KMS-11 (cell line): ENCODE data around the gene HSPBAP1.

Source experiments
- H2AFZ ChIP-seq: fragments of 200-600 bp; sonication (generic); 2 replicates; pipeline ENCODE4 v1.6.1; 2016; ENCODE audit warnings: antibody characterized with exemption, mixed run types, low read depth
- H3K27ac ChIP-seq: fragments of 200-600 bp; sonication (generic); 2 replicates; pipeline ENCODE4 v1.6.1; 2016; ENCODE audit warnings: mild to moderate bottlenecking, mixed run types
- H3K27me3 ChIP-seq: fragments of 200-600 bp; sonication (generic); 2 replicates; pipeline ENCODE4 v1.6.1; 2017; ENCODE audit warnings: mild to moderate bottlenecking, low read depth, mixed run types, moderate library complexity; ENCODE audit not compliant: insufficient read depth
- H3K36me3 ChIP-seq: fragments of 200-600 bp; sonication (generic); 2 replicates; pipeline ENCODE4 v1.6.1; 2017; ENCODE audit warnings: mild to moderate bottlenecking, mixed run types; ENCODE audit not compliant: insufficient read depth
- H3K4me1 ChIP-seq: fragments of 200-600 bp; sonication (generic); 2 replicates; pipeline ENCODE4 v1.6.1; 2016; ENCODE audit warnings: mild to moderate bottlenecking, low read depth, mixed run types; ENCODE audit not compliant: poor library complexity, severe bottlenecking
- H3K4me2 ChIP-seq: fragments of 200-600 bp; sonication (generic); 2 replicates; pipeline ENCODE4 v1.7.0; 2016; ENCODE audit warnings: mild to moderate bottlenecking, mixed run types
- H3K4me3 ChIP-seq: fragments of 200-600 bp; sonication (generic); IDR thresholded peaks from 2 replicates; pipeline ENCODE4 v1.6.1; 2017; ENCODE audit warnings: low read depth, low read length, mixed read lengths; ENCODE audit not compliant: insufficient read depth
- H3K79me2 ChIP-seq: fragments of 200-600 bp; sonication (generic); 2 replicates; pipeline ENCODE4 v1.6.1; 2016; ENCODE audit warnings: low read depth, mixed run types; ENCODE audit not compliant: insufficient read depth
- H3K9ac ChIP-seq: fragments of 200-600 bp; sonication (generic); 2 replicates; pipeline ENCODE4 v1.6.1; 2016; ENCODE audit warnings: mild to moderate bottlenecking, mixed run types
- H4K20me1 ChIP-seq: fragments of 200-600 bp; sonication (generic); 2 replicates; pipeline ENCODE4 v1.6.1; 2016; ENCODE audit warnings: mild to moderate bottlenecking, mixed run types; ENCODE audit not compliant: insufficient read depth
- TF ChIP-seq, protein P1 (sequence below): fragments of 200-600 bp; sonication (generic); conservative IDR thresholded peaks from 2 replicates; pipeline ENCODE4 v1.6.1; 2017; ENCODE audit warnings: low read depth, mild to moderate bottlenecking, antibody characterized with exemption, low read length, moderate library complexity, mixed read lengths

Gene HSPBAP1

DNA sequence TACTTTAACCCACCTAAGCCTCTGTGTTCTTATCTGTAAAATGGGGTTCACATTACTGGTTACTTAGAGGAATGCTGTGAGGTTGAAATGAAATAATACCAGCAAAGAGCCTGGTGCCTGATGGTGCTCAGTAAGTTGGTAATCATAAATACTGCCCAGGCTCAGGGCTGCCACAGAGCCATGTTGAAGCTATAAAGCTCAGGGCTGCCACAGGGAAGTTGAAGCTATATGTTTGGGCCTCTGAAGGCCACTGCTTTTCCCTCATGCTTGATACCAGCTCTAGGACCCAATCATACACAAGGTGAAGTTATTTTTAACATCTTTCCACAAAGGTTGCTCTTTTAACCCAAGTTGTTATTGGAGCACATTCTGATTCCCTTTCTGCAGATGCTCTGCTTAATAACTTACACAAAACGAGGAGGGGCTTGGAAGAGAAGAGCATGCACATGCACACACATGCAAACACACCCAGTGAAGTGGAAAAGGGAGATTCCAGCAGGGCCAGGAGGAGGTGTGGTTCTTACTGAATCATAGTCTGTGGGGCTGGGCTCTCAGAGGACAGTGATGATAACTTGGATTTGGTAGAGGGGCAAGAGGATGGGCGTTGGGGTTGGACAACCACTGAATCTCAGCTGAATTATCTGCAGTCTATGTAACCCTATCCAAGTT lies 95.5 kb downstream of the HSPBAP1 start:
- Histone ChIP-seq H3K27ac (no peak overlapping the region), H3K79me2 (no peaks in the 10 kb centered on the region), H2AFZ (no peak overlapping the region), H3K27me3 (no peaks in the 10 kb centered on the region), H3K4me3 (no peak overlapping the region), H3K4me2 (no peak overlapping the region), H4K20me1 (no peaks in the 10 kb centered on the region), H3K9ac (no peak overlapping the region), H3K36me3 (no peaks in the 10 kb centered on the region; the same call in 1 of the 2 replicates), H3K4me1 (no peaks in the 10 kb centered on the region)
- TF ChIP-seq, protein P1, sequence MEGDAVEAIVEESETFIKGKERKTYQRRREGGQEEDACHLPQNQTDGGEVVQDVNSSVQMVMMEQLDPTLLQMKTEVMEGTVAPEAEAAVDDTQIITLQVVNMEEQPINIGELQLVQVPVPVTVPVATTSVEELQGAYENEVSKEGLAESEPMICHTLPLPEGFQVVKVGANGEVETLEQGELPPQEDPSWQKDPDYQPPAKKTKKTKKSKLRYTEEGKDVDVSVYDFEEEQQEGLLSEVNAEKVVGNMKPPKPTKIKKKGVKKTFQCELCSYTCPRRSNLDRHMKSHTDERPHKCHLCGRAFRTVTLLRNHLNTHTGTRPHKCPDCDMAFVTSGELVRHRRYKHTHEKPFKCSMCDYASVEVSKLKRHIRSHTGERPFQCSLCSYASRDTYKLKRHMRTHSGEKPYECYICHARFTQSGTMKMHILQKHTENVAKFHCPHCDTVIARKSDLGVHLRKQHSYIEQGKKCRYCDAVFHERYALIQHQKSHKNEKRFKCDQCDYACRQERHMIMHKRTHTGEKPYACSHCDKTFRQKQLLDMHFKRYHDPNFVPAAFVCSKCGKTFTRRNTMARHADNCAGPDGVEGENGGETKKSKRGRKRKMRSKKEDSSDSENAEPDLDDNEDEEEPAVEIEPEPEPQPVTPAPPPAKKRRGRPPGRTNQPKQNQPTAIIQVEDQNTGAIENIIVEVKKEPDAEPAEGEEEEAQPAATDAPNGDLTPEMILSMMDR = no peak

DNA sequence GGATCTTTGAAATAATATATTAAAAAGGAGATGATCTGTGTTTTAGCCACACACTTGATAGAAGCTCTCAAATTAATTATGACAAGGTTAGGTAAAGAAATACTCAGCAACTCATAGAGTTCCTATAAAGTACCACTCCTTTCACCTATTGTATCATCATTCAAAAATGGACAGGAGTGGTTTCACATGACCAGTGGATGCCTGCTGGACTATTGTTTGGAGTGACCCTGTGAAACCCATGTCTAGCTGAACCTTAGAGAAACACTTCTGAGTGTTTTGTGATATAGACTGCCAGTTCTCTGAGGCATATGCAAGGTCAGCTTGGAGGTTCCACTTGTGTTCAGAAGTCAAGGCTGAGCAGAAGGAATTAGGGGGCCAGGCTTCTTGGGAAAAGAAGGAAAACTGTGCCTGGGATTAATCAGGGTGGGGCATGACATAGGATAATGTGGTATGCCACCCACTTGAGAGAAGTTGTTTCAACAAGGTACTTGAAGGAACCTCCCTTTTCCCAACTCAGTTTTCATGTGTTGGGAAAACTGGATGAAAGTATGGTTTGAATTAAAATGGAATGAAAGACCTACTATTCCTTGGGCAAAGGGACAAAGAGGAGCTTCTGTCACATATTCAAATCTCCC lies 97.6 kb downstream of the HSPBAP1 start:
- Histone ChIP-seq H3K27ac (no peak overlapping the region), H3K36me3 (no peaks in the 10 kb centered on the region; the same call in 1 of the 2 replicates), H3K4me1 (no peaks in the 10 kb centered on the region), H3K79me2 (no peaks in the 10 kb centered on the region), H3K4me3 (no peak overlapping the region), H3K4me2 (no peak overlapping the region), H3K27me3 (no peaks in the 10 kb centered on the region), H2AFZ (no peak overlapping the region), H4K20me1 (no peaks in the 10 kb centered on the region), H3K9ac (no peak overlapping the region)
- TF ChIP-seq, protein P1 = no peak

DNA sequence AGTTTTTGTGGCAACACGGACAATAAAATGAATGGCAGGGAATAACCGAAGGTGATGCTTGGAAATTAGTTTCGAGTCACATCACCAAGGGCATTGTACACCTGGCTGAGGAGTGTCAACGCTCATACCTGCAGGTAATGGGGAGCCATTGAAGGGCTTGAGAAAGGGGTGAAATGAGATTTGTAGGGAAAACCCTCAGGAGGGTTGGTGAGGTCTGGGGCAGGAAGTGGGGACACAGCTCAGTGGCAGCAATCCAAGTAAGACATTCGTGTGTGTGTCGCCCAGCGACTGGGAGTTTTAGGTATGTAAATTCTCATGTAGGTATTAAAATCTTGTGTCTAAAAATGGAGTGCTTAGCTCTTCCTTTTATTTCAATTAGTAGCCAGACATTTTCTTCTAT lies 98.7 kb downstream of the HSPBAP1 start:
- Histone ChIP-seq H3K36me3 (no peaks in the 10 kb centered on the region; the same call in 1 of the 2 replicates), H2AFZ (no peak overlapping the region), H4K20me1 (no peaks in the 10 kb centered on the region), H3K4me2 (no peak overlapping the region), H3K4me3 (no peak overlapping the region), H3K9ac (no peak overlapping the region), H3K27me3 (no peaks in the 10 kb centered on the region), H3K79me2 (no peaks in the 10 kb centered on the region), H3K27ac (no peak overlapping the region), H3K4me1 (no peaks in the 10 kb centered on the region)
- TF ChIP-seq, protein P1 = no peak

DNA sequence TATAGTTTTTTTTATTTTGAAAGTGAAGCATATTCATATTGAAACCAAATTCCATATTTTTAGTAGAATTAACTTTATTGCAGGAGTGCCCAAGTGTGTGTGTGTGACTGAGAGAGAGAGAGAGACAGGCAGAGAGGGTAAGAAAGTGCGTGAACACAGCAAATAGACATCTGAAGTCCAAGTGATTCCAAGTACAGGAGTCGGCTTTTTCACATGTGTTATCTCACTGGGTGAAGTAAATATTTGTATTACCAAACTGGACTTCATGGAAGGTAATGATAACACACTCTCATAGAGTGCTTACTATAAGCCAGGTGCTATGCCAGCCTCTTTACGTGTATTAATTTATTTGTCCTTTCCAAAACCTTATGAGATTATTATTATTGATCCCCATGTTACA lies 101.0 kb downstream of the HSPBAP1 start:
- Histone ChIP-seq H3K36me3 (no peaks in the 10 kb centered on the region; the same call in 1 of the 2 replicates), H3K79me2 (no peaks in the 10 kb centered on the region)
- TF ChIP-seq, protein P1 = no peak

More for the DNA sequence above, 101.0 kb downstream of the HSPBAP1 start:
- H3K4me3 ChIP-seq = no peak overlapping the region
- H4K20me1 ChIP-seq = no peaks in the 10 kb centered on the region
- no peak overlapping the region for H3K4me2 ChIP-seq
- H3K27me3 ChIP-seq = no peaks in the 10 kb centered on the region
- H3K9ac ChIP-seq = no peak overlapping the region
- H3K27ac ChIP-seq = no peak overlapping the region
- H2AFZ ChIP-seq = no peak overlapping the region
- H3K4me1 ChIP-seq = no peaks in the 10 kb centered on the region
